HG03521 (cell line): Measurements from ENCODE around the gene MIF.
A peak's percentile ranks its signal among the peaks of the same experiment; 100 is the strongest.
"Not testable (repeated sequence)": the region's sequence is repeated elsewhere in the genome, so short reads cannot be mapped to it uniquely, and the experiment has no call there.

ENCODE experiments used
- ATAC-seq: cut with Tn5 transposase; IDR thresholded peaks from one replicate; pipeline ENCODE4 v1.9.1; 2021; ENCODE audit warnings: mild to moderate bottlenecking, moderate library complexity; ENCODE audit not compliant: unreplicated experiment

MIF gene

DNA sequence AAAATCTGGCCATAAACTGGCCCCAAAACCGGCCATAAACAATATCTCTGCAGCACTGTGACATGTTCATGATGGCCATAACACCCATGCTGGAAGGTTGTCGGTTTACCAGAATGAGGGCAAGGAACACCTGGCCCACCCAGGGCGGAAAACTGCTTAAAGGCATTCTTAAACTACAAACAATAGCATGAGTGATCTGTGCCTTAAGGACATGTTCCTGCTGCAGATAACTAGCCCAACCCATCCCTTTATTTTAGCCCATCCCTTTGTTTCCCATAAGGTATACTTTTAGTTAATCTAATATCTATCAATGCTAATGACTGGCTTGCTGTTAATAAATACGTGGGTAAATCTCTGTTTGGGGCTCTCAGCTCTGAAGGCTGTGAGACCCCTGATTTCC, 6.0 kb downstream of the MIF start:
- ATAC-seq: not testable (repeated sequence)

DNA sequence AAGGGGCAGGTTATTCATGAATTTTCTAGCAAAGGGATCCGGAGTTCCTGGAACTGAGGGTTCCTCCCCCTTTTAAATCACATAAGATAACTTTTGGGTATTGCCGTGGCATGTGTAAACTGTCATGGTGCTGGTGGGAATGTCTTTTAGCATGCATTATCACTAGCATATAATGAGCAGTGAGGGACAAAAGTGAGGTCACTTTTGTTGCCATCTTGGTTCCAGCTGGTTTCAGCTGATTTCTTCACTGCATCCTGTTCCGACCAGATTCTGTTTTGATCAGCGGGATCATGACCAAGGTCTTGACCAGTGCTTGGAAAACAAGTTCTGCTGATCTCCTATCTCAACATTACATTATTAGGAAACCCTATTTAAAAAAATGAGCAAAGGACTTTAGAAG, 7.4 kb downstream of the MIF start:
- no peak for ATAC-seq

DNA sequence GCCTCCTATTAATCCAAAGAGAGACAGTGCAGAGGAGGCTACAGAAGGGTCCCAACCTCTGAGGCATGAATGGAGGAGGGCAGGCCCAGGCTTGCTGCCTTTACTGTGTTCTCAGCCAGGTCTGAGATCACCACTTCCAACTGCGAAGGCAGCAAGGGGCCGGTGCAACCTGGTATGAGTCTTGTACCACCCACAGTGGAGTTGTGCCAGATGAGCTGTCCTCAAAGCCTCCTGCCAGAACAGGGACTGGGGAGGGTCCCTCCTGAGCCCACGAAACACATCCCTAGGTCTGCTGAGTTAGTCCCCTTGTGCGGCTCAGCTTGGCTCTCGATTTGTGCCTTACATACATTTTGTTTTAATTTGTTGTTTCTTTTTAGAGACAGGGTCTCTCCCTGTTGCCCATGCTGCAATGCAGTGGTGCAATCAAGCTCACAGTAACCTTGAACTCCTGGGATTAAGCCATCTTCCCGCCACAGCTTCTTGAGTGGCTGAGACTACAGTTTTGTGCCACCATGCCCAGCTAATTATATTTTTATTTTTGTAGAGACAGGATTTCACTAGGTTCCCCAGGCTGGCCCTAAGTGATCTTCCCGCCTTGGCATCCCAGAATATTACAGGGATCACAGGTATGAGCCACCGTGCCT, 9.3 kb downstream of the MIF start:
- ATAC-seq: no peak

DNA sequence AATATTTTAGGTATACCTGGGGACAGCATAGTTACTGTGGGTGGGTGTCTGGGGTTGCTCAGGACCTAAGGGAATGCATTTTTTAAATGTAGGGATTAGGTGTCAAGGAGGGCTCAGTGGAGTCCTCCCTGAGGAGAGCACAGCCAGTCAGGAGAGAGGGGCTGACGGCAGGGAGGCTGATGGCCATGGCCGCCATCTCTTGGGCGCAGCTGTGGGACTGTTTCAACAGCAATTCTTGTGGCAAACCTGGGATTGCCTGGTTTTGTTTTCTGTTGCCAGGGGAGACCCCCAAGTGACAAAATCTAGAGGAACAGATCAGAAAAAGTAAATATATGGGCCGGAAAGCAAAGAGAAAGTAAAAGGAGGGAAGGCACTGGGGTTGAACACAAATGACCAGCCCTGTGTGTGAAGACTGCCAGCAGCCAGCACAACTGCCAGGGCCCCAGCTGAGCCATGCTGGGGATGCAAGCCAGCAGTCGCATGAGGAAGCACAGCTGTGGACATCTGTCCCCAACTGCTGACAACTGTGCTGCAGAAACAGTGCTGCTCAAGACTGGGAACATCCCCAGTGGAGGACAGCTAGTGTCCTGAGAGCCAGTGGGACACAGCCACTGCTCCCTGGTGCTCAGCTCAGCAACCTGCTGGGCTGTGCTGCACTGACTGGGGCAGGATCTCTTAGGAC, 10.5 kb downstream of the MIF start:
- ATAC-seq: no peak

DNA sequence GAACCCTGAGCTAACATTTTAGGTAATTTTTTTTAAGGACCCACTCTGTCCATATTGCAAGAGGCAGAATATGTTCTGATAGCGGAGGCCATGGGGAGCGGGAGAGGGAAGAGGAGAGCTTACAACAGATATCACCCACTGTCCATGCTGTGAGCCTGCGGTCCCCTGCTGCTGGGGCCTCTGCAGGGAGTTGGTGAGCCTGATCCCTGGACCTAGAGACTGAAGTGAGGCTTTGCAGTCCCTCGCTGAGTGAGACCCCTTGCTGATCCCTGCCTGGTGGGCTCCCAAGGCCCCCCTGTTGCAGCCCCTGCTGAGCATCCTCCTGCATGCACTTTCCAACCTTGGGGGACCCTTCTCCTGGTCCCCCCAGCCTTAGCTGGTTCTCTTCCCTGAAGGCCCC, 12.5 kb downstream of the MIF start:
- ATAC-seq: no peak

DNA sequence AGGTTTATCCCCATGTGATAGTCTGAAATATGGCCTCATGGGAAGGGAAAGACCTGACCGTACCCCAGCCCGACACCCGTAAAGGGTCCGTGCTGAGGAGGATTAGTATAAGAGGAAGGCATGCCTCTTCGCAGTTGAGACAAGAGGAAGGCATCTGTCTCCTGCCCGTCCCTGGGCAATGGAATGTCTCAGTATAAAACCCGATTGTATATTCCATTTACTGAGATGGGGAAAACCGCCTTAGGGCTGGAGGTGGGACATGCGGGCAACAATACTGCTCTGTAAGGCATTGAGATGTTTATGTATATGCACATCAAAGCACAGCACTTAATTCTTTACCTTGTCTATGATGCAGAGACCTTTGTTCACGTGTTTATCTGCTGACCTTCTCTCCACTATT, 13.2 kb downstream of the MIF start:
- ATAC-seq: not testable (repeated sequence)

DNA sequence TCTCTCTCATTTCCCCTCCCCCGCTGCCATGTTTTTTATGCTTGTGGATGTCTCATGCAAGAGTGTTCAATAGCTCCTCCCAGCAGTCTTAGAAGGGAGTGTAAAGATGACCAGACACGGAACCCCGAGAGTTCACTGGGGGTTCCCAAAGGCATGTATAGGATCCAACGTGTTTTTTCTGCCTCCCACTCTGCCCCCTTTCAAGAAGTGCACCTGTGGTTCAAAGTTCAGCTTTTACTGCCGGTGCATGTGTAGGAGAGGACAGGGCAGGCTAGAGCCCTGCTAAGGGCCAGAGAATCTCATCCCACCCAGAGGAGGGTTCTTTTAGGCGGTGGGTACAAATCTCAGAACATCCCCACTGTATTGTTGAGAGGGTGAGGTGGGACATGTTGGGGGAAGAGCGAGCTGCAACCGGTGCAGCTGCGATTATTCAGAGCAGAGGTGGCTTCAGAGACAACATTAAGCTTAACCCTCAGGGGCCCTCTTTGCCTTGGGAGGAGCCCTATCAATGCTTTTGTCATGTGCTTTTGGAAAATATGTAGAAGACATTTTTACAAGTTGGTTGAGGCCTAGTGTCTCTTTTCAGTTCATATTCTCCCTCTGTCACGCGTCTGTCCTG, 14.5 kb downstream of the MIF start:
- ATAC-seq: no peak

DNA sequence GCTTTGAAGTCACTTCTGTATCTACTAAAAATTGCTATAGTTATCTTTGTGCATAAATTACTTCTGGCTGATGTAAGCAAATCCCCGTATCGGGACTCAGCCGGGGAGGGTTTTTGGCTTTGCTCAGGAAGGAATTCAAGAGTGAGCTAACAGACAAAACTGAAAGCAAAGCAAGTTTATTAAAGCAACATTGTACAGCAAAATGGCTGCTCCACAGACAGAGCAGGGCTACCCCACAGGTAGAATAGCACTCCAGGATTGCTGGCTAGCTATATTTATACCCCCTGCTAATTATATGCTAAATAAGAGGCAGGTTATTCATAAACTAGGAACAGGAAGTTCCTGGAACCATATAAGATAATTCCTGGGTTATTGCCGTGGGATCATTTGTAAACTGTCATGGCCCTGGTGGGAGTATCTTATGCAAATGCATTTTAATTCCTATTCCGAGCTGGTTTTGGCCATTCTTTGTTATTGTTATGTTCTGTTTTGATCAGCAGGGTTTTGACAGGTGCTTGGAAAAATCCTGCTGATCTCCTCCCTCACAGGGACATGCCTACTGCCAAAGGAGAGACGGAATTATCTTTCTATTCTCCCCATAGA, 15.2 kb downstream of the MIF start:
- ATAC-seq: no peak

DNA sequence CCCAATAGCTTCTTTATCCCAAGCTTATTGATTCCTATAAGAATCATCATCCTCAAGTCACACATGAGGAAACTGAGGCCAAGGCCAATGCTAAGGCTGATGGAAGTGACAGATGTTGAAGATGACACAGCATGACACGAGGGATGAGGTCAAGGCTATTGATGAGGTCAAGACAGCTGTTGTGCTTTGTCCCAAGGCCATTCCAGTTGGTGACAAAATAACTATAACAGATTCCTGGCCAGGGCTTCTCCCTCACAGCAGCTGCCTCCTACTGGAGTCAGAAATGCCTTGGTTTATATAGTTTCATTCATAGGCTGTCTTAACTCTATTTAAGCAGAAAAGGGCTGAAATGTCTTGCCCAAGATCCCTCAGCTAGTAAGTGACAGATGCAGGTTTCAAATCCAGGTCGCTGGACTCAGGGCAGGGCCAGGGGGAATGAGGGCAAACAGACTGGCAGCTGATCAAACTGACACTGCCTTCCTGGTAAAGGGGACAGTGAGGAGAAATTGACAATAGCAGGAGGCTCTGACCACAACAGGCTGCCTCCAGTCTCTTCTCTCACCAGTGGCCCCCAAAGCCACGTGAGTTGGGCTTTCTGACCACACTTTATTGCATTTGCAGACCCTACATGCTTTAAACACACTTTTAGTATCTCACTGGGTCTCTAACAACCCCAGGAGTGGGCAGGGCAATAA, 16.5 kb downstream of the MIF start:
- ATAC-seq: no peak

DNA sequence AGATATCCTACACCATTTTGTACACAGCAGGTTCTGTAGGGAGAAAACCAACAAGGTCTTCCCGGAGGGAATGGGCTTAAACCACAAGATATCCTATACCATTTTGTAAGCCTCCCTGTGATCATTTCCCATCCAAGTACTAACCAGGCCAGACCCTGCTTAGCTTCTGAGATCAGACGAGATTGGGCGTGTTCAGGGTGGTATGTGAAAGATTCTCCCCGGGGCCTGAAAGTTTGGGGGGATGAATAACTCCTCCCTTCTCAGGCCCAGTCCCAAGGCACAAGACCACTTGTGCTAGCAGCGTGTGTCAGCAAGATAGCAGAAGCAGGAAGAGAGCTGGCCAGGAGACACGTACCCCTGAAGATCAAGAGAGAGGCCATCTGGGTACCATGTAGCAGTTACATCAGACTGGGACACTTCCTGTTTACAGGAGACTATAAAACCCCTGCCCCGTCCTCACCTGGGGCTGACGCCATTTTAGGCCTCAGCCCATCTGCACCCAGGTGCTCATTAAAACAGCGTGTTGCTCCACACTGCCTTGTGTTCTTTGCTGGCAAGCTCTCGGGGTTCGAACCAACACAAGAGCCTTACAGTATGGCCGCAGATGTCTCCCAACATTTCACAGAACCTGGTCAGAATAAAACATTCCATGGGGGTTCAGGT, 17.3 kb downstream of the MIF start:
- no peak for ATAC-seq

DNA sequence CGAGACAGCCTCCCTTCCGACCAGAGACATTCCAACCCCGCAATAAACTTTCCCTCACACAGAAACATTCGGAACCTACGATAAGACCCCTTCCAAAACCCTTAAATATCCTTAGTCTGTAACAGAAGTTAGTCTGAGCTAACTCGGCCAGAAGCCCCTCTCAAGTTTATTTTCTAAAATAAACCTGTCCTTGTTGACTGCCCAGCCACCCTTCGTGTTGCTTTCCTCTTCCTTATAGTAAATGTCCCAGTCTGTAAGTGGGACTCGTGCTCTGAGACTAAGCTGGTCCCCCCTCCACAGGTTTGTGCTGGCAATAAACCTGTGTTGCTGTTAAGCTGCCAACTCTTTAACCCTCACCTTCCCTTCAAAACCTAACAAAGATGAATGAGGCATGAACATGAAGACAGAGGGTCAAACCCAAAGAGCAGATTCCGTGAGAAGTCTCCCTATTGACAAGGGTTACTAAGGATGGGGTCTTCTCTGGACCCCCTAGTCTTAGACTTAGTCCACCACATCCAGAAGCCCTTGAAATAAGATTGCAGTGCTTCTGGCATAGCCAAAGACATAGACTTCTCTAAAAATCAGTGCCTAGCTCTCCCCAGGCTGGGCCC, 18.2 kb downstream of the MIF start:
- no peak for ATAC-seq

DNA sequence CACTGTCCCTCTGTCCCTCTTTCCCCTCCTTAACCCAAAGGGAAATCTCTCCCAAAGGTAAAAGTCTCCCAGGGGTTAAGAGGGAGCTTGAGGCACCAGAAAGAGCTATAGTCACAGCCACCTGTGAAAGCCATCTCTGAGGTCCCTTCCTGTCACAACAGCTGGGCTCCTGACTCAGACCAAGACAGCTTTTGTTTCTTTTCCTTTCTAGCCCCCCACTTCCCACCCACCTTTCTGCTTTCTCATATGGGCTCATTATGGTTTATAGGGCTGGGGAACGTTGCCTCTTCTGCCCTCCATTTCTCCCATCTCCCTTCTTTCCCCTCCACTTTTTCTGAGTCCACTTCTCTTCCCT, 19.1 kb downstream of the MIF start:
- no peak for ATAC-seq

DNA sequence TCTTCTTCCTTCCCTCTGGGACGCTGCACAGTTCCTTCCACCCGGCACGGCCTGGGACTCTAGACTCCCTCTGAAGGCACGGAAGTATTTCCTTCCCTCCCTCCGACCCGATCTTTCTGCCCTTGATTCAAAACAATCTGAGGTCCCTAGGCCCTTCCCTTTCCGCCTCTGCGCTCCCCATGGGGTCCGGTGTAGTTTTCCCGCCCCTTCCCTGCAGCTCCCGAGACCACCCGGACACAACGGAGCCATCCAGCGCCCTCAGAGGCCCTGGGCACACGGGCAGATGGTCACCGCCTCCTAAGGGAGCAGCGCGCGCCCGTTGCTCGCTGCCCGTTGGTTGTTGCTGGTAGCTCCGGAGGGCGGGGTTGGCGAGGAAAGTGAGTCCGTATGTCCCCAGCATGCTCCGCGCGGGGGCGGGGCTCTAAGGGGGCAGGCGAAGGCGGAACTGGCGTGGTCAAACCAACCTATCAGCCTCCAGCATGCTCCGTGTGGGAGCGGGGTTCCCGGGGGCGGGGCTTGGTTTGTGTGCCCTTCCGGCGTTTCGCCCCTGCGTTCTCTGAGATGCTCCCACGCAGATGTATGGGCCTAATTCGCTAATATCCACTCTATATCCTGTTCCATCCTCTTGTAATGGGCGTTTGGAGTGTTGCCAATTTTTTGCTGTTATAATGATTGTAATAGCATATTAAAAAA, 19.6 kb downstream of the MIF start:
- ATAC-seq: peak; percentile 96

DNA sequence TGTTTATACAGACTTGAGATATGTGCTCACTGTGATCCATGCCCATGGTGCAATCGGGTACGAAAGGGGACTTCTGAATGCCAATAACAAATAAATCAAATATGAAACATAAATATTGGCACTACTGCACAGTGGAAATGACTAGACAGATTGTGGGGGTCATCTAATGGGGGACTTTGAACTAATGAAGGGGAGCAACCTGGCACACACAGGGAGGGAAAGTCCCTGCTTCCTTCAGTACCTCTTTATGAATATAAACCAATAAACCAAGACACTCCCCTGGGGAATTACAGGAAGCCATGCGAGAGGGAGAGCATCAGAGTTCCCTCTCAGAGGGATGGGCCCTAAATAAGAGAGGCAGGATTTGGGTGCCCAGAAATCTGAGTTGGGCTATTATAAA, 21.1 kb downstream of the MIF start:
- no peak for ATAC-seq

DNA sequence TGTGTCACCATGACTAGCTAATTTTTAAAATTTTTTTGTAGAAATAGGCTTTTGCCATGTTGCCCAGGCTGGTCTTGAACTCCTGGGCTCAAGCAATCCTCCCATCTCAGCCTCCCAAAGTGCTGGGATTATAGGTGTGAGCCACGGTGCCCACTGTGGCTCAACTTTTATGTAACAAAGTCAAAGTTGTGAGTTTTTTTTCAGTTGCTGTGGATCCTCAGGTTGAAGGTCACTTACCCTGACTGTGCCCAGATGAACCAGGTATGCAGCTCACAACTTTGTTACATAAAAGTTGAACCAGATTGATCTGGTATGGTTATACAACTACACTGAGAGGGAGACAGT, 26.1 kb downstream of the MIF start:
- ATAC-seq: not testable (repeated sequence)

DNA sequence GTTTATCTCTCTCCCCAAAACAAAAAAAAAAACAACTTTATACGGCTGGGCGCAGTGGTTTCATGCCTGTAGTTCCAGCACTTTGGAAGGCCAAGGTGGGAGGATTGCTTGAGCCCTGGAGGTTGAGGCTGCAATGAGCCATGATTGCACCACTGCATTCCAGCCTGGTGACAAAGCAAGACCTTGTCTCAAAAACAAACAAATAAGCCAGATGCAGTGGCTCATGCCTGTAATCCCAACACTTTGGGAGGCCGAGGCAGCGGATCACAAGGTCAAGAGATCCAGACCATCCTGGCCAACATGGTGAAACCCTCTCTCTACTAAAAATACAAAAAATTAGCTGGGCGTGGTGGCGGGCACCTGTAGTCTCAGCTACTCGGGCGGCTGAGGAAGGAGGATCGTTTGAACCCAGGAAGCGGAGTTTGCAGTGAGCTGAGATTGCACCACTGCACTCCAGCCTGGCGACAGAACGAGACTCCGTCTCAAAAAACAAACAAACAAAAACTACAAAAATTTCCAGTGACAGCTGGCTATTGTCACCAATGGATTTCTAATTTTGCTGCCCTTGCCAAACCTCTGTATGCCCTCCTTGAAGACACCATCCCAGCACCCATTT, 27.5 kb downstream of the MIF start:
- not testable (repeated sequence) for ATAC-seq

DNA sequence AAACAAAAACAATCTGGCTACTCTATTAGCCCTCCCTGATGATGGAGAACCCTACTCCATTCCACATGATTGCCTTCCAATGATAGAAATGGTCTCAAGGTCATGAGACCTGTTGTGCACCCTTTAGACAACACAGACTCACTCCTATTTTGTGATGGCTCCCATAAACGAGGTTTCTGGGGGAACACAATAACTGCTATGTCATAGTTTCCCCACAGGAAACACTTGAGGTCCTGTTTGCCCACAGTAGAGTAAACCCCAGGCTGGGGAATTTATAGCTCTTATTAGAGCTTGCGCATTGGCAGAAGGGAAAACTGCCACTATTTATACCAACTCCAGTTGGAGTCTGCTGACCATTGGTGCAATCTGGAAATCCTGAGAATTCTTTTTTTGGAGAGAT, 28.7 kb downstream of the MIF start:
- ATAC-seq: no peak

DNA sequence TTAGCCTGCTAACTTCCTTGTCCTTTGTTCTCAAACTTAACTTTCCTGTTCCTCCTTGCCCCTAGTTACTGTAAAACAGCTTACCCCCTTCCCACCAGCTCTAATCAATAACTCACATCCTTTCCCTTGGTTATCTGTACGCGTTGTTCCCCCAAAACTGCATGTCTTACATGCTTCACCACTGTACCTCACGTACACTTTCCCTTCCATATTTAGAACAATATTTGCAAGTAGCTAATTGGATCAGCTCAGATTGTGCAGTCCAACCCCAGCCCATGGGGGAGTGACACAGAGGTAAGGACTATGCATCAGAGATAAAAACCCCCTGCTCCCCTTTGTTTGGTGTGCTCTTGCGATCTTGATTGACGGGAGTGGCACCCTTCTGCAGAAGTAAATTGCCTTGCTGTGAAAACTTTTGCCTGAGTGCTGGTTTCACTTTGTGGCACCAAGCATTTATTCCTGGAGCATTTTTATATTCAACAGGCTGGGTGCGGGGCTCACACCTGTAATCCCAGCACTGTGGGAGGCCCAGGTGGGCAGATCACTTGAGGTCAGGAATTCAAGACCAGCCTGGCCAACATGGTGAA, 30.9 kb downstream of the MIF start:
- no peak for ATAC-seq

DNA sequence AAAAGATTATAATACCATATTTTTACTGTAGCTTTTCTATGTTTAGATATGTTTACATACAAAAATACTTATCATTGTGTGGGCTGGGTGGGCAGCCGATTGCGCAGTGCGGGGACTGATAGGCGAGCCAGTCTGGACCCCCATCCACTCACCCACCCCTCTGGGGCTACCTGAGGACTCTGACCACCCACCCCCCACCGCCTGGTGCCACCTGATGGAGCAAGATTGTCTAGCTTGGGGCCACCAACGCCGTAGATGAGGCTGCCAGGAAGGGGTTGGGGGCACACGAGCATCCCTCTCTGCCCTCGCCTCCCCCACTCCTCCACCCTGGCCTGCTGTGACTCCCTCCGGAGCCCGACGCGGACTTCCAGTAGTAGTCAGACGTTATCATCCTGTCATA, 32.4 kb downstream of the MIF start:
- no peak for ATAC-seq
